ENCODE results near the gene TMEM9B.

- TF ChIP-seq, protein P1, sequence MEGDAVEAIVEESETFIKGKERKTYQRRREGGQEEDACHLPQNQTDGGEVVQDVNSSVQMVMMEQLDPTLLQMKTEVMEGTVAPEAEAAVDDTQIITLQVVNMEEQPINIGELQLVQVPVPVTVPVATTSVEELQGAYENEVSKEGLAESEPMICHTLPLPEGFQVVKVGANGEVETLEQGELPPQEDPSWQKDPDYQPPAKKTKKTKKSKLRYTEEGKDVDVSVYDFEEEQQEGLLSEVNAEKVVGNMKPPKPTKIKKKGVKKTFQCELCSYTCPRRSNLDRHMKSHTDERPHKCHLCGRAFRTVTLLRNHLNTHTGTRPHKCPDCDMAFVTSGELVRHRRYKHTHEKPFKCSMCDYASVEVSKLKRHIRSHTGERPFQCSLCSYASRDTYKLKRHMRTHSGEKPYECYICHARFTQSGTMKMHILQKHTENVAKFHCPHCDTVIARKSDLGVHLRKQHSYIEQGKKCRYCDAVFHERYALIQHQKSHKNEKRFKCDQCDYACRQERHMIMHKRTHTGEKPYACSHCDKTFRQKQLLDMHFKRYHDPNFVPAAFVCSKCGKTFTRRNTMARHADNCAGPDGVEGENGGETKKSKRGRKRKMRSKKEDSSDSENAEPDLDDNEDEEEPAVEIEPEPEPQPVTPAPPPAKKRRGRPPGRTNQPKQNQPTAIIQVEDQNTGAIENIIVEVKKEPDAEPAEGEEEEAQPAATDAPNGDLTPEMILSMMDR (IDR thresholded peaks at IDR 0.05; ENCODE audit: low read depth, low read length) = no peak
- TF ChIP-seq POLR2A (IDR thresholded peaks at IDR 0.05; ENCODE audit: extremely low read depth, insufficient read length) = no peak
Measured at GRCh38 chr11:8933931-8934330, 30.3 kb downstream of the TMEM9B start.
